SK-N-SH treated with all-trans-retinoic acid at 6 μM for 48 hours (cell line): ENCODE results near the gene AUTS2.

Experiments used
- CSDC2 ChIP-seq: fragments of 250-450 bp; sonication (Bioruptor Pico); IDR thresholded peaks from 2 replicates; pipeline ENCODE4 v1.5.0; 2020; ENCODE audit warnings: mild to moderate bottlenecking, moderate library complexity
- PATZ1 ChIP-seq: fragments of 250-450 bp; sonication (Bioruptor Pico); IDR thresholded peaks from 2 replicates; pipeline ENCODE4 v1.8.0; 2020; ENCODE audit warnings: mild to moderate bottlenecking, moderate library complexity, borderline replicate concordance
- PPARA ChIP-seq: fragments of 250-450 bp; sonication (Bioruptor Pico); IDR thresholded peaks from 2 replicates; pipeline ENCODE4 v1.5.0; 2020; ENCODE audit warnings: mild to moderate bottlenecking, borderline replicate concordance
- ZNF565 ChIP-seq: fragments of 450-650 bp; formaldehyde crosslinking; conservative IDR thresholded peaks from 2 replicates; pipeline ENCODE4 v1.5.0; 2020; ENCODE audit warnings: low read depth, mild to moderate bottlenecking, moderate library complexity
- ZNF70 ChIP-seq: fragments of 450-650 bp; formaldehyde crosslinking; IDR thresholded peaks from 2 replicates; pipeline ENCODE4 v1.5.0; 2020; ENCODE audit warnings: mild to moderate bottlenecking, moderate library complexity

GRCh38 chr7:69982197-69982596 lies 383.9 kb downstream of the AUTS2 start:
- TF ChIP-seq ZNF565 (CRISPR knock-in tag), result no peak
- no peak for TF ChIP-seq CSDC2 (CRISPR knock-in tag)
- TF ChIP-seq PATZ1 (CRISPR knock-in tag), result no peak
- no peak for TF ChIP-seq PPARA (CRISPR knock-in tag)
- no peak for TF ChIP-seq ZNF70 (CRISPR knock-in tag)
